Measurements from ENCODE around the gene CLDN9. TPM values are rescaled to one million over a fixed set of nuclear protein-coding genes. Genes with fewer than 3 reads are reported as not detected.
A peak's percentile ranks its signal among the peaks of the same experiment; 100 is the strongest.

Gene CLDN9, protein sequence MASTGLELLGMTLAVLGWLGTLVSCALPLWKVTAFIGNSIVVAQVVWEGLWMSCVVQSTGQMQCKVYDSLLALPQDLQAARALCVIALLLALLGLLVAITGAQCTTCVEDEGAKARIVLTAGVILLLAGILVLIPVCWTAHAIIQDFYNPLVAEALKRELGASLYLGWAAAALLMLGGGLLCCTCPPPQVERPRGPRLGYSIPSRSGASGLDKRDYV
- total RNA-seq = under 1 TPM; 0.37 to 0.39 TPM
- polyA plus RNA-seq (ENCODE audit: insufficient read depth, low read depth, low replicate concordance) = 0.34 TPM
- long read RNA-seq, donor 1, partial matches to known transcripts = 0 of 1 reads
- long read RNA-seq, donor 1, other reads (novel, unspliced or antisense) = 0 of 1 reads
- long read RNA-seq, donor 2 = 0 reads

DNA sequence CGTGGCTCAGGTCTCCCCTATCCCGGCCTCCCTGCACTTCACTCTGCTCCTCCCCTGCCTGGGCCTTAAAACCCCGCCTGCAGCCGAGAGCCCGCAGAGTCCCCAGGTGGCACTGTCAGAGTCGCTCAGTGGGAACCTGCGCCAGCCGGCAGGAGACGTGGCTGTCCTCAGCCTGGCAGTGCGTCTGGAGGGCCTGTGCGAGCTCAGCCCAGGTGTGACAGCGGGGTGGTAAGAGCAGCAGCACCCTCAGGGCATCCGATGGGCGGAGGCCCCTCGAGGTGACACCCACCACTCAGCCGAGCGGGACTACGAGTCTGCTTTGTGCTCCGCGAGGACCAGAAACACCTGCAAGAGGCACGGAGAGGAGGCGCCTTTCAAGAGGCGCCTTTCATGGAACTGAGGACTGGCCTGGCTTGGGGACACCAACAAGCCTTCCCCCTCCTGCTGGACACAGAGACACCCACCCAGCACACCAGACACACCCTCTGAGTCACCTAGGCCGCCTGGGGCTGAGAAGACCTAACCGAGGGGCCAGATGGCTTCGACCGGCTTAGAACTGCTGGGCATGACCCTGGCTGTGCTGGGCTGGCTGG lies at the start of gene CLDN9:
TSS of gene CLDN9 (plus strand) at position 96 of the 593 bp plus-strand sequence. CDS start at position 536, 440 bp downstream.
- WGBS, 2 donors = 48 to 57% methylated on average over 6 to 20 of the region's 27 CpGs
- Histone ChIP-seq H3K36me3 (ENCODE audit: low read depth, missing control alignments) (no peaks in the 10 kb centered on the region), H3K4me3 (no peak within 1 kb of the TSS), H3K9me3 (no peaks in the 10 kb centered on the region), H3K4me1 (no peaks in the 10 kb centered on the region), H3K27me3 (no peaks in the 10 kb centered on the region), H3K27ac (no peak within 1 kb of the TSS)
- no peak for TF ChIP-seq POLR2A (IDR thresholded peaks at IDR 0.05)
- TF ChIP-seq, protein P1, sequence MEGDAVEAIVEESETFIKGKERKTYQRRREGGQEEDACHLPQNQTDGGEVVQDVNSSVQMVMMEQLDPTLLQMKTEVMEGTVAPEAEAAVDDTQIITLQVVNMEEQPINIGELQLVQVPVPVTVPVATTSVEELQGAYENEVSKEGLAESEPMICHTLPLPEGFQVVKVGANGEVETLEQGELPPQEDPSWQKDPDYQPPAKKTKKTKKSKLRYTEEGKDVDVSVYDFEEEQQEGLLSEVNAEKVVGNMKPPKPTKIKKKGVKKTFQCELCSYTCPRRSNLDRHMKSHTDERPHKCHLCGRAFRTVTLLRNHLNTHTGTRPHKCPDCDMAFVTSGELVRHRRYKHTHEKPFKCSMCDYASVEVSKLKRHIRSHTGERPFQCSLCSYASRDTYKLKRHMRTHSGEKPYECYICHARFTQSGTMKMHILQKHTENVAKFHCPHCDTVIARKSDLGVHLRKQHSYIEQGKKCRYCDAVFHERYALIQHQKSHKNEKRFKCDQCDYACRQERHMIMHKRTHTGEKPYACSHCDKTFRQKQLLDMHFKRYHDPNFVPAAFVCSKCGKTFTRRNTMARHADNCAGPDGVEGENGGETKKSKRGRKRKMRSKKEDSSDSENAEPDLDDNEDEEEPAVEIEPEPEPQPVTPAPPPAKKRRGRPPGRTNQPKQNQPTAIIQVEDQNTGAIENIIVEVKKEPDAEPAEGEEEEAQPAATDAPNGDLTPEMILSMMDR (IDR thresholded peaks at IDR 0.05) = no peak
- intact Hi-C loops (cut with DNase I; ENCODE audit: low total_unique reads) = no loop called here
- DNase-seq = no peak

DNA sequence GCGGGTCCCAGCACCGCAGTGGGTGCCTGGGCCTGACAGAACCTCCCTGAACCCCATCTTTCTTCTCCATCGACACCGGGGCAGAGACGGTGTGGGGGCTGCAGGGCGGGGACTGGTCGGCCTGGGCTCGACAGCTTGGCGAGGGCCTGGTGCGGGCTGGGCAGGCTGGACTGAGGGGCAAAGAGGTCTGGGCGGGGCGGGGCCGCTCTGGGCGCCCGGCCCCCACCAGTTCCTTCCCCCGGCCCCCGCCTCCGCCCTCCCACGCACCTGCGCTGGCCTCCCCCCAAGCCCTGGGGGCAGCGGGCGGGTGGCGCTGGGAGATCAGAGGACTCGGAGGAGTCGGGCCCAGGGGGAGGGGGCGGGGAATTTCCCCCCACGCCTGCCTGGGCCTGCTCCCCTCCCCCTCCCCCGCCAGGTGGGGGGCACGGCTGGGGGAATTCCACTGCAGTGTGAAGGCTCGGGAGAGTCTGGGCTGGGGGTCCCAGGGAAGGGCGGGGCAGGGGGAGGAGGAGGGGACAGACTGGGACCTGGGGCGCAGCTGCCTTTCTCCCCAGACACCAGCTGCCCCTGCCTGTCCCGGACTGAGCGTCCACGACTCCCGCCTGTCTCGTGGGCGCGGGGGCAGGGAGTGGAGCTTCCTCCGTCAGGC lies 49.5 kb upstream of the CLDN9 start:
- intact Hi-C loops (cut with DNase I; ENCODE audit: low total_unique reads) = no loop called here
- 0 to 1% methylated on average over 15 to 36 of the region's 40 CpGs for WGBS, 2 donors
- DNase-seq = no peak

DNA sequence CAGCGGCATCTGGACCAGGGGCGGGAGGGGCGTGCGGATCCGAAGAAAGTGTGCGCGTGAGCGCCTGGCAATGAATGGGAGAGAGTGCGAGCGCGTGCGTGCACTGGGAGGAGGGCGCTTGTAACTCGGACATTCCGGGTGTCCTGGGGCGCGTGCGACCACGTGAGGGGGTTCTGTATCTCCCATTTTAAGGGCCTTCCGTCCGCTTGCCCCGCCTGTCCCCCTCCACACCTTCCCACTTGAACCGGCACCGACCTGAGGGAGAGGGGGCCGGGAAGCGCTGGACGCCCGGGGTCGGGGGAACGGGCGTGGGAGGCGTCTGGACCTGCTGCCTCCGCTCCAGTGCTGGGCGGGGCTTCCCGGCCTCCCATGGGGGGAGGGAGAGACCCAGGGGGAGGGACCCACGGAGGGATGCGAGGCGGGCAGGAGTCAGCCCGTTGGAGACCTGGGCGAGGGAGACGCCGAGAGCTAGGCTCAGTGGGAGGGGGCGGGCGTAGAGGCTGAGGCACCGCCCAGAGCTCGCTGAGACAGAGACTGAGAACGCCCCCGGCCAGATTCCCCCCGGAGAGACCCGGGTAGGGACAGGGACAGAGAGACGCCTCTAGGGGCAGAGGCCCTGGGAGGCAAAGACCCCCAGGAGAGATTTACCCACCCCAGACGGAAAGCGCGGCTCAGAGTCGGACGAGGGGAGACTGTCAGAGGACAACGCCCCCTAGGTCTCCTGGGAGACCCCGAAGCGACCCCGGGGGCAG lies 48.8 kb upstream of the CLDN9 start, which contains the start of gene KREMEN2:
TSS of gene KREMEN2 (plus strand) at position 553 of the 752 bp plus-strand sequence. CDS start 246 bp downstream, outside the sequence.
- intact Hi-C loops (cut with DNase I; ENCODE audit: low total_unique reads) = no loop called here

More for the DNA sequence above, 49.5 kb upstream of the CLDN9 start:
- TF ChIP-seq, protein P1 (IDR thresholded peaks at IDR 0.05) = no peak
- no peak for TF ChIP-seq POLR2A (IDR thresholded peaks at IDR 0.05)
- no peaks in the 10 kb centered on the region for H3K36me3 ChIP-seq (ENCODE audit: low read depth, missing control alignments)
- H3K9me3 ChIP-seq = no peaks in the 10 kb centered on the region
- H3K4me3 ChIP-seq = peak overlapping the region in 1 of 2 donors; percentile 38
- H3K4me1 ChIP-seq = peaks cover 19% of the 10 kb centered on the region
- H3K27me3 ChIP-seq = no peaks in the 10 kb centered on the region
- no peak overlapping the region for H3K27ac ChIP-seq

More for the DNA sequence above, 48.8 kb upstream of the CLDN9 start, which contains the start of gene KREMEN2:
- H3K4me1 ChIP-seq = peaks cover 19% of the 10 kb centered on the region
- no peak within 1 kb of the TSS for H3K27ac ChIP-seq
- H3K36me3 ChIP-seq (ENCODE audit: low read depth, missing control alignments) = no peaks in the 10 kb centered on the region
- H3K27me3 ChIP-seq = no peaks in the 10 kb centered on the region
- no peaks in the 10 kb centered on the region for H3K9me3 ChIP-seq
- 1% methylated on average over 26 to 58 of the region's 60 CpGs for WGBS, 2 donors
- H3K4me3 ChIP-seq = peak within 1 kb of the TSS; percentile 6 to 38
- TF ChIP-seq, protein P1 (IDR thresholded peaks at IDR 0.05) = no peak
- TF ChIP-seq POLR2A (IDR thresholded peaks at IDR 0.05) = no peak
- no peak for DNase-seq
